HG02870 (cell line): Measurements from ENCODE around the gene EXOC6B.

Experiments
- ATAC-seq: cut with Tn5 transposase; IDR thresholded peaks from one replicate; pipeline ENCODE4 v1.9.1; 2021; ENCODE audit warnings: mild to moderate bottlenecking, moderate library complexity; ENCODE audit not compliant: unreplicated experiment

The EXOC6B gene

GRCh38 chr2:72389447-72389846, 436.4 kb downstream of the EXOC6B start:
- ATAC-seq: no peak

GRCh38 chr2:72388263-72388662, 437.6 kb downstream of the EXOC6B start:
- no peak for ATAC-seq

- no peak for ATAC-seq
Observed at GRCh38 chr2:72386288-72386687, 439.5 kb downstream of the EXOC6B start.

GRCh38 chr2:72378753-72379348, 447.0 kb downstream of the EXOC6B start:
- ATAC-seq: no peak

GRCh38 chr2:72367530-72368225, 458.2 kb downstream of the EXOC6B start:
- no peak for ATAC-seq

GRCh38 chr2:72363406-72363805, 462.4 kb downstream of the EXOC6B start:
- ATAC-seq: no peak

- ATAC-seq: no peak
Observed at GRCh38 chr2:72362733-72363132, 463.1 kb downstream of the EXOC6B start.

- no peak for ATAC-seq
Observed at GRCh38 chr2:72361521-72361920, 464.3 kb downstream of the EXOC6B start.

- ATAC-seq: no peak
Observed at GRCh38 chr2:72361042-72361441, 464.8 kb downstream of the EXOC6B start.

GRCh38 chr2:72350852-72351251, 475.0 kb downstream of the EXOC6B start:
- ATAC-seq: no peak

- ATAC-seq: no peak
Observed at GRCh38 chr2:72349016-72349415, 476.8 kb downstream of the EXOC6B start.

GRCh38 chr2:72347081-72347480, 478.8 kb downstream of the EXOC6B start:
- ATAC-seq: no peak

GRCh38 chr2:72341639-72342038, 484.2 kb downstream of the EXOC6B start:
- ATAC-seq: no peak

GRCh38 chr2:72340665-72341064, 485.2 kb downstream of the EXOC6B start:
- ATAC-seq: no peak

- no peak for ATAC-seq
Observed at GRCh38 chr2:72338076-72338475, 487.8 kb downstream of the EXOC6B start.

GRCh38 chr2:72332720-72333119, 493.1 kb downstream of the EXOC6B start:
- ATAC-seq: no peak

GRCh38 chr2:72330652-72331051, 495.2 kb downstream of the EXOC6B start:
- ATAC-seq: no peak

GRCh38 chr2:72326759-72327158, 499.1 kb downstream of the EXOC6B start:
- no peak for ATAC-seq

- ATAC-seq: peak; percentile 75
Observed at GRCh38 chr2:72325592-72326422, 500.0 kb downstream of the EXOC6B start.

- no peak for ATAC-seq
Observed at GRCh38 chr2:72316774-72317173, 509.1 kb downstream of the EXOC6B start.

- no peak for ATAC-seq
Observed at GRCh38 chr2:72300147-72300684, 525.6 kb downstream of the EXOC6B start.

GRCh38 chr2:72293620-72294019, 532.2 kb downstream of the EXOC6B start:
- no peak for ATAC-seq
